Hematopoietic multipotent progenitor cell treated with erythropoietin and hydrocortisone succinate and interleukin-3 and kit ligand, for 6 days (in vitro differentiated cells): ENCODE results near the gene ZSCAN12.

Experiments
- DNase-seq: peaks from one replicate; pipeline ENCODE4 v3.0.0-alpha.2; 2015

The ZSCAN12 gene

GRCh38 chr6:28353356-28353755, 46.2 kb downstream of the ZSCAN12 start:
- no peak for DNase-seq

- no peak for DNase-seq
These were observed 48.0 kb downstream of the ZSCAN12 start for GRCh38 chr6:28351493-28351925.

GRCh38 chr6:28351087-28351486, 48.5 kb downstream of the ZSCAN12 start:
- no peak for DNase-seq

GRCh38 chr6:28349892-28350737, 49.4 kb downstream of the ZSCAN12 start, which contains the start of gene ZKSCAN3:
Gene ZKSCAN3, plus strand, starts transcription at chr6:28349947. Its CDS starts 9,640 bp downstream, at chr6:28359587.
- peak; percentile 96 for DNase-seq

- DNase-seq, result no peak
These were observed 50.1 kb downstream of the ZSCAN12 start for GRCh38 chr6:28349344-28349891.

- DNase-seq, result no peak
These were observed 52.4 kb downstream of the ZSCAN12 start for GRCh38 chr6:28347119-28347518.

- no peak for DNase-seq
These were observed 54.3 kb downstream of the ZSCAN12 start for GRCh38 chr6:28345201-28345600.

- peak; percentile 53 for DNase-seq
These were observed 55.5 kb downstream of the ZSCAN12 start for GRCh38 chr6:28343898-28344677.

GRCh38 chr6:28340310-28341095, 59.0 kb downstream of the ZSCAN12 start:
- DNase-seq, result no peak

- DNase-seq, result peak; percentile 63
These were observed 62.4 kb downstream of the ZSCAN12 start for GRCh38 chr6:28337121-28337520.

- peak; percentile 99 for DNase-seq
These were observed 63.0 kb downstream of the ZSCAN12 start for GRCh38 chr6:28336284-28337120.

GRCh38 chr6:28335564-28336283, 63.8 kb downstream of the ZSCAN12 start, which contains the start of gene ZSCAN31:
Gene ZSCAN31, minus strand, starts transcription at chr6:28336148. Its CDS starts 6,465 bp downstream, at chr6:28329683.
- peak; percentile 99 for DNase-seq

GRCh38 chr6:28335040-28335563, 64.4 kb downstream of the ZSCAN12 start:
- peak; percentile 94 for DNase-seq

GRCh38 chr6:28334286-28335039, 65.1 kb downstream of the ZSCAN12 start:
- no peak for DNase-seq

- no peak for DNase-seq
These were observed 65.9 kb downstream of the ZSCAN12 start for GRCh38 chr6:28333599-28334018.

GRCh38 chr6:28333047-28333446, 66.5 kb downstream of the ZSCAN12 start:
- no peak for DNase-seq

GRCh38 chr6:28330041-28330440, 69.5 kb downstream of the ZSCAN12 start:
- peak; percentile 77 for DNase-seq
